Motor neuron (in vitro differentiated cells): ENCODE results near the gene PDE4D. TPM values are rescaled to one million over a fixed set of nuclear protein-coding genes. Genes with fewer than 3 reads are reported as not detected.
"Not testable (repeated sequence)": the region's sequence is repeated elsewhere in the genome, so short reads cannot be mapped to it uniquely, and the experiment has no call there.

Experiments used
- ATAC-seq, 8 experiments: fragments of 200-7000 bp; cut with Tn5 transposase; replicated peaks in 6 of 8; 2 replicates each; pipeline ENCODE4 v1.8.0; 2021; ENCODE audit warnings: mild to moderate bottlenecking in 8 of 8, moderate library complexity in 8 of 8
- H3K27ac ChIP-seq, 2 donors: fragments of 250-450 bp; sonication (Bioruptor Pico); 2 replicates each; pipeline ENCODE4 v1.9.0; 2021; ENCODE audit warnings: antibody characterized with exemption in 2 of 2, mild to moderate bottlenecking in 2 of 2, moderate library complexity in 1 of 2
- H3K4me1 ChIP-seq, 2 donors: fragments of 250-450 bp; sonication (Bioruptor Pico); replicated peaks in 1 of 2; 2 replicates each; pipeline ENCODE4 v1.6.1; 2021; ENCODE audit warnings: antibody characterized with exemption in 2 of 2, mild to moderate bottlenecking in 2 of 2, moderate library complexity in 1 of 2
- H3K4me3 ChIP-seq, 5 donors: fragments of 250-450 bp; sonication (Bioruptor Pico); 2 replicates each; pipeline ENCODE4 v1.9.0; 2021; ENCODE audit warnings: antibody characterized with exemption in 5 of 5, mild to moderate bottlenecking in 5 of 5, moderate library complexity in 4 of 5
- WGBS, 10 experiments: fragments of 450-650 bp; shearing (Covaris generic); methylation state at CpG; one replicate each; pipeline ENCODE4 v1.0.0; 2022; 5-methylcytosine and 5-hydroxymethylcytosine counted together
- in situ Hi-C, 9 experiments: fragments of 400-800 bp; cut with MboI; loops; one replicate each; pipeline ENCODE4 v1.15.0; 2021; ENCODE audit warnings: low sequenced_read_pairs in 9 of 9, low pct_unique_long_range_greater_than_20kb in 2 of 9; ENCODE audit not compliant: unreplicated experiment in 9 of 9
- total RNA-seq, 8 experiments: library from RNA; unstranded; fragments of 300-600 nt; gene quantifications; 2 replicates each; pipeline versions ENCODE4 v1.2.3 to v1.2.4, GENCODE V29; 2022

The PDE4D gene
- total RNA-seq, 8 experiments from 2014 or later: 10.1 to 57.2 (median 23.7) TPM

GRCh38 chr5:59693492-59694309 is 199.8 kb downstream of the PDE4D start:
- Histone ChIP-seq H3K4me1 (peaks cover 0 to 1% of the 10 kb centered on the region in 2 donors), H3K4me3 (no peak overlapping the region), H3K27ac (no peak overlapping the region)
- peak in 2 of 8 experiments; percentile 25 to 71 for ATAC-seq
- in situ Hi-C loops: loop anchor here in 1 of 9 experiments (25.0 kb wide), 1 partner anchor 94 kb away; no protein-coding TSS in a partner anchor
- 15 to 90% (median 53%) methylated on average over 2 to 6 of the region's 6 CpGs for WGBS, 10 experiments

GRCh38 chr5:59685793-59686192 is 207.7 kb downstream of the PDE4D start:
- 0 to 100% (median 57%) methylated on average over 1 to 2 of the region's 2 CpGs; no CpG with 5 or more reads in 2 of the 10 experiments for WGBS, 10 experiments
- no peak overlapping the region for H3K4me3 ChIP-seq
- no peak overlapping the region for H3K27ac ChIP-seq
- no peaks in the 10 kb centered on the region for H3K4me1 ChIP-seq
- peak in 3 of 8 experiments; percentile 45 to 62 (median 52) for ATAC-seq
- in situ Hi-C loops: loop anchor here in 1 of 9 experiments (25.0 kb wide), 1 partner anchor 102 kb away; no protein-coding TSS in a partner anchor

GRCh38 chr5:59685191-59685530 is 208.4 kb downstream of the PDE4D start:
- H3K27ac ChIP-seq: no peak overlapping the region

GRCh38 chr5:59684388-59685190 is 208.9 kb downstream of the PDE4D start:
- in situ Hi-C loops: loop anchor here in 1 of 9 experiments (25.0 kb wide), 1 partner anchor 103 kb away; no protein-coding TSS in a partner anchor
- H3K27ac ChIP-seq: no peak overlapping the region
- 51 to 100% (median 75%) methylated on average over 1 to 4 of the region's 4 CpGs for WGBS, 10 experiments
- no peaks in the 10 kb centered on the region for H3K4me1 ChIP-seq
- ATAC-seq: no peak
- no peak overlapping the region for H3K4me3 ChIP-seq

More at GRCh38 chr5:59685191-59685530, 208.4 kb downstream of the PDE4D start:
- 10 to 100% (median 90%) methylated on average over 1 of the region's 1 CpG; no CpG with 5 or more reads in 2 of the 10 experiments for WGBS, 10 experiments
- no peak for ATAC-seq
- Histone ChIP-seq H3K4me3 (no peak overlapping the region), H3K4me1 (no peaks in the 10 kb centered on the region)
- in situ Hi-C loops: loop anchor here in 1 of 9 experiments (25.0 kb wide), 1 partner anchor 102 kb away; no protein-coding TSS in a partner anchor

GRCh38 chr5:59683311-59683710 is 210.2 kb downstream of the PDE4D start:
- WGBS, 10 experiments: 50 to 100% (median 80%) methylated on average over 1 to 4 of the region's 4 CpGs
- no peak for ATAC-seq
- Histone ChIP-seq H3K27ac (no peak overlapping the region), H3K4me1 (no peaks in the 10 kb centered on the region), H3K4me3 (no peak overlapping the region)
- in situ Hi-C loops: loop anchor here in 1 of 9 experiments (25.0 kb wide), 1 partner anchor 104 kb away; no protein-coding TSS in a partner anchor

- H3K4me1 ChIP-seq: no peaks in the 10 kb centered on the region
- WGBS, 10 experiments: 60 to 100% (median 91%) methylated on average over 1 of the region's 1 CpG; no CpG with 5 or more reads in 4 of the 10 experiments
- no peak for ATAC-seq
- H3K4me3 ChIP-seq: no peak overlapping the region
- in situ Hi-C loops: loop anchor here in 1 of 9 experiments (25.0 kb wide), 1 partner anchor 105 kb away; no protein-coding TSS in a partner anchor
- no peak overlapping the region for H3K27ac ChIP-seq
These were observed 211.0 kb downstream of the PDE4D start for GRCh38 chr5:59682542-59682941.

- no peak overlapping the region for H3K27ac ChIP-seq
- H3K4me1 ChIP-seq: no peaks in the 10 kb centered on the region
- in situ Hi-C loops: loop anchor here in 1 of 9 experiments (25.0 kb wide), 1 partner anchor 108 kb away; no protein-coding TSS in a partner anchor
- H3K4me3 ChIP-seq: no peak overlapping the region
- no peak for ATAC-seq
- 49 to 100% (median 79%) methylated on average over 2 of the region's 2 CpGs for WGBS, 10 experiments
These were observed 214.6 kb downstream of the PDE4D start for GRCh38 chr5:59678943-59679342.

GRCh38 chr5:59674763-59675162 is 218.8 kb downstream of the PDE4D start:
- H3K4me1 ChIP-seq: no peaks in the 10 kb centered on the region
- ATAC-seq: no peak
- WGBS, 10 experiments: 60 to 100% (median 91%) methylated on average over 1 to 2 of the region's 2 CpGs; no CpG with 5 or more reads in 4 of the 10 experiments
- H3K4me3 ChIP-seq: no peak overlapping the region
- no peak overlapping the region for H3K27ac ChIP-seq
- in situ Hi-C loops: loop anchor here in 6 of 9 experiments (25.0 kb wide), 5 partner anchors 113 to 487 kb away; no protein-coding TSS in a partner anchor

GRCh38 chr5:59673438-59674058 is 220.0 kb downstream of the PDE4D start:
- Histone ChIP-seq H3K4me3 (no peak overlapping the region), H3K4me1 (no peaks in the 10 kb centered on the region), H3K27ac (no peak overlapping the region)
- in situ Hi-C loops: loop anchor here in 6 of 9 experiments (25.0 kb wide), 4 partner anchors 161 to 486 kb away; no protein-coding TSS in a partner anchor
- peak in 5 of 8 experiments; percentile 18 to 52 (median 41) for ATAC-seq
- WGBS, 10 experiments: 0 to 60% (median 23%) methylated on average over 1 to 4 of the region's 4 CpGs

- Histone ChIP-seq H3K4me3 (no peak overlapping the region), H3K27ac (no peak overlapping the region), H3K4me1 (peaks cover 9 to 12% of the 10 kb centered on the region in 2 donors)
- WGBS, 10 experiments: 0 to 100% (median 33%) methylated on average over 1 to 4 of the region's 4 CpGs; no CpG with 5 or more reads in 1 of the 10 experiments
- in situ Hi-C loops: loop anchor here in 6 of 9 experiments (25.0 kb wide), 4 partner anchors 154 to 479 kb away; no protein-coding TSS in a partner anchor
- ATAC-seq: peak in 5 of 8 experiments; percentile 87 to 95 (median 95)
These were observed 227.0 kb downstream of the PDE4D start for GRCh38 chr5:59666440-59667068.

GRCh38 chr5:59665832-59666203 is 227.7 kb downstream of the PDE4D start:
- peaks cover 9 to 17% of the 10 kb centered on the region in 2 donors for H3K4me1 ChIP-seq
- H3K4me3 ChIP-seq, ATAC-seq, H3K27ac ChIP-seq: not testable (repeated sequence)
- in situ Hi-C loops: loop anchor here in 6 of 9 experiments (25.0 kb wide), 4 partner anchors 154 to 479 kb away; no protein-coding TSS in a partner anchor
- 80 to 100% (median 95%) methylated on average over 1 to 6 of the region's 7 CpGs; no CpG with 5 or more reads in 3 of the 10 experiments for WGBS, 10 experiments
